Vagina (tissue), 2 donors: ENCODE measurements around the gene NPPA. TPM values are rescaled to one million over a fixed set of nuclear protein-coding genes. Genes with fewer than 3 reads are reported as not detected.

ENCODE experiments used
- DNase-seq, 2 donors: peaks; one replicate each; pipeline ENCODE4 v3.0.0-alpha.2; 2017; ENCODE audit errors: extremely low spot score in 2 of 2
- H3K27ac ChIP-seq: fragments of 200-600 bp; sonication (generic); one replicate; pipeline ENCODE4 v1.5.1; 2019
- H3K27me3 ChIP-seq: fragments of 200-600 bp; sonication (generic); one replicate; pipeline ENCODE4 v1.5.1; 2019
- H3K36me3 ChIP-seq, 2 donors: fragments of 200-600 bp; sonication (generic); one replicate each; pipeline ENCODE4 v1.5.1; 2017 to 2019
- H3K4me1 ChIP-seq: fragments of 200-600 bp; sonication (generic); one replicate; pipeline ENCODE4 v1.5.1; 2019
- H3K4me3 ChIP-seq, 2 donors: fragments of 200-600 bp; sonication (generic); 1 replicate in 1 of 2; 2 replicates in 1 of 2; pipeline ENCODE4 v1.5.1; 2016 to 2019
- H3K9me3 ChIP-seq: fragments of 200-600 bp; sonication (generic); one replicate; pipeline ENCODE4 v1.5.1; 2019
- CTCF ChIP-seq, 3 experiments: fragments of 450-650 bp in 2 of 3; fragments of 200-600 bp in 1 of 3; sonication (generic) in 1 of 3; IDR thresholded peaks; one replicate each; pipeline ENCODE4 v1.5.1; 2017 to 2019; ENCODE audit warnings: antibody characterized with exemption in 3 of 3, mild to moderate bottlenecking in 2 of 3, moderate library complexity in 2 of 3
- POLR2A ChIP-seq, 2 donors: fragments of 450-650 bp; IDR thresholded peaks; one replicate each; pipeline ENCODE4 v1.6.1; 2017; ENCODE audit warnings: antibody characterized with exemption in 2 of 2, mild to moderate bottlenecking in 2 of 2, moderate library complexity in 2 of 2
- POLR2AphosphoS5 ChIP-seq, 2 donors: sonication (generic); formaldehyde crosslinking; IDR thresholded peaks; one replicate each; pipeline ENCODE4 v1.9.0; 2017; ENCODE audit warnings: antibody characterized with exemption in 2 of 2, mild to moderate bottlenecking in 2 of 2, low read depth in 1 of 2; ENCODE audit not compliant: insufficient read depth in 1 of 2
- intact Hi-C: fragments of 100-400 bp; cut with DNase I; formaldehyde crosslinking; loops from one replicate; pipeline ENCODE4 v1.15.1; 2023
- small RNA-seq: library from RNA; depleted of rRNA; stranded (forward); fragments of <200 nt; gene quantifications from one replicate; pipeline ENCODE3, GENCODE V24; 2016
- total RNA-seq: library from RNA; depleted of rRNA; stranded (reverse); fragments of >200 nt; gene quantifications from one replicate; pipeline ENCODE4 v1.2.3, GENCODE V29; 2016

The NPPA gene
- total RNA-seq, 1 donor from 2014 or later, result not detected

DNA sequence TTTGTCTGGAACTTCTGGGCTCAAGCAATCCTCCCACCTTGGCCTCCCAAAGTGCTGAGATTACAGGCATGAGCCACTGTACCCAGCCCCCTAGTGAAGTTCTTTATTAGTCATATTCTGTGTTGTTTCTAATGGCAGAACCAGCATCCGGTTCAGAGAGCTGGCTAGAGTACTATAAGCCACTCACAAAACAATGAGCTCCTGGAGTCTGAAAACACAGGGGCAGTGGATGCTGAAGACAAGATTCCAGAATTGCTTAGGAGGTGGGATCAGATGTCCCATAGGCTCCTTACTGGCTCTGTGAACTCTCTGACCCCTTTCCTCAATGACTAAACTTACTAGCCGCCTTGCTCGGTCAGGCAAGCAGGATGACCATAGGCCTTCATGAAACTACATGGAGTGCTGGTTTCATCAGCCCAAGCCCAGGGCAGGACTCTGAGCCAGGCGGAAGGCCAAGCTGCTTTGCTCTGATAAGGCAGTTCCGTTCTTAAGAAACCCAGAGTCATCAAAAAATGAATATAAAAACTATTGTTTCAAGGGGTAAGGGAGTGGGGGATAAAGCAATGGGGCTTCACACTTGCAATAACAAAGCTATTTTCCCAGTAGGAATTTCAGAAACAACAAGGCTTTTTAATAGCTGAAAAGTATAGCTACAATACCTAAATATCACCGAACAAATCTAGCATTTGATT, 49.9 kb downstream of the NPPA start:
- Histone ChIP-seq H3K27ac (no peak overlapping the region), H3K4me3 (no peak overlapping the region), H3K9me3 (no peaks in the 10 kb centered on the region), H3K27me3 (no peaks in the 10 kb centered on the region), H3K4me1 (peaks cover 27% of the 10 kb centered on the region), H3K36me3 (peaks cover 0 to 62% of the 10 kb centered on the region in 2 donors)
- intact Hi-C loops, result no loop called here
- TF ChIP-seq CTCF (IDR thresholded peaks at IDR 0.05) (no peak), POLR2AphosphoS5 (IDR thresholded peaks at IDR 0.05; ENCODE audit: insufficient read depth in 1 of 2, low read depth in 1 of 2) (no peak), POLR2A (IDR thresholded peaks at IDR 0.05) (no peak)
- DNase-seq, result no peak

DNA sequence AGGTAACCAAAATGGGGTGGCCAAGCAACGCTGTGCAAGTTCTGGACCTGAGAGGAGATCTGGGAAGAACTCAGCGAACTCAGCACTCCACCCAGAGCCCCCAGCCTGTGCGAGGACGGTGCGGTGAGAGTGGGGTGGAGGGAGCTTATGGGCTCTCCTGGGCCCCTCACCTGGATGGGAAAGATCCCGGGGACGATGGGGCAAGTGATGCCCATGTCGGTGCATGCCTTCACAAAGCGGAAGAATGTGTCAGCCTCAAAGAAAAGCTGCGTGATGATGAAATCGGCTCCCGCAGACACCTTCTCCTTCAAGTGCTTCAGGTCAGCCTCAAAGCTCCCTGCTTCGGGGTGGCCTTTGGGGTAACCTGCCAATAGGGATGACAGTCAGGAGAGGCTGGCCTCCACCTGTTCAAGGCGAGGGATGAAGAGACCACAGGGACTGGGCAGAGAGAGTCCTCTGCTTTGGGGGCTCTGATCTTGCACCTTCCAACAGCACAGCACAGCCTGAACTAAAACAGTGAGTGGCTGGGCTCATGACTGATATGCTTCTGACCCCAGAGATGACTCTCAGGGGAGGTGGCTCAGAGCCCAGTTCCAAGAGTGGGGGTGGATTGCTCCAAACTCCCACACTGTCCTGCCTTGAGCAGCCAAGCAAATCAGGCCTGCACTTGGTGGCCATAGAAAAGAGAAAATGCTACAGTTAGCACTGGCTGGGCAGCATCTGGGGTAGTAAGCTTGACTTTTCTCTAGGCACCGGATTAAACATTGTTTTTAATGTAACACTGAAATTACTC, 51.4 kb downstream of the NPPA start:
- Histone ChIP-seq H3K4me3 (no peak overlapping the region), H3K36me3 (peaks cover 0 to 68% of the 10 kb centered on the region in 2 donors), H3K27me3 (no peaks in the 10 kb centered on the region), H3K9me3 (no peaks in the 10 kb centered on the region), H3K4me1 (peaks cover 24% of the 10 kb centered on the region), H3K27ac (no peak overlapping the region)
- DNase-seq, result no peak
- intact Hi-C loops, result no loop called here
- TF ChIP-seq POLR2A (IDR thresholded peaks at IDR 0.05) (no peak), POLR2AphosphoS5 (IDR thresholded peaks at IDR 0.05; ENCODE audit: insufficient read depth in 1 of 2, low read depth in 1 of 2) (no peak), CTCF (IDR thresholded peaks at IDR 0.05) (no peak)

Small RNAs within 50 kb of the gene (small RNA-seq; reads per million reads assigned to genes)
- gene RF02156 (not detected), gene RF02157 (not detected), gene RF02158 (not detected)

Other genes starting within 250 kb of the NPPA start
- 27.3 TPM for gene FBXO2, start 193.4 kb downstream of the NPPA start, total RNA-seq
- 38.3 TPM for gene FBXO44, start 192.9 kb downstream of the NPPA start, total RNA-seq
- 13.5 TPM for gene FBXO6, start 183.6 kb downstream of the NPPA start, total RNA-seq
- gene MAD2L2, start 166.6 kb downstream of the NPPA start, total RNA-seq, result 30.0 TPM
- not detected for gene DRAXIN, start 156.1 kb downstream of the NPPA start, total RNA-seq
- gene AGTRAP, start 111.6 kb downstream of the NPPA start, total RNA-seq, result 49.4 TPM
- gene C1orf167, start 85.6 kb downstream of the NPPA start, total RNA-seq, result not detected
- gene MTHFR, start 41.8 kb downstream of the NPPA start, total RNA-seq, result 47.9 TPM
- 19.2 TPM for gene CLCN6, start 41.6 kb downstream of the NPPA start, total RNA-seq
- gene NPPB, start 11.2 kb upstream of the NPPA start, total RNA-seq, result not detected
- gene KIAA2013, start 78.6 kb upstream of the NPPA start, total RNA-seq, result 51.1 TPM
- gene PLOD1, start 86.9 kb upstream of the NPPA start, total RNA-seq, result 42.2 TPM
- gene MFN2, start 132.7 kb upstream of the NPPA start, total RNA-seq, result 61.6 TPM
- gene MIIP, start 171.7 kb upstream of the NPPA start, total RNA-seq, result 34.6 TPM
- 1.2 TPM for gene TNFRSF8, start 215.5 kb upstream of the NPPA start, total RNA-seq